Measurements from ENCODE around the gene PLAA.

Gene PLAA

GRCh38 chr9:26946753-26947727 is at the start of gene PLAA:
Gene PLAA, minus strand, starts transcription at chr9:26947242. Its CDS starts 197 bp downstream, at chr9:26947045.
- peak; percentile 94 for DNase-seq (ENCODE audit: extremely low spot score)
- CTCF ChIA-PET: interaction anchor here (1.0 to 1.2 kb wide), 3 partner anchors 9 to 48 kb away, joined by 3 read pairs; no protein-coding TSS in a partner anchor
- peak; percentile 19 for TF ChIP-seq CTCF (IDR thresholded peaks at IDR 0.05; ENCODE audit: control extremely low read depth, extremely low read depth, low read depth, missing control alignments)
- POLR2A ChIA-PET: interaction anchor here (1.4 kb wide), 1 partner anchor 55 kb away, joined by 4 read pairs; no protein-coding TSS in a partner anchor

GRCh38 chr9:26995810-26996209 is 48.8 kb upstream of the PLAA start:
- no peak for TF ChIP-seq CTCF (IDR thresholded peaks at IDR 0.05; ENCODE audit: control extremely low read depth, extremely low read depth, low read depth, missing control alignments)
- ChIA-PET POLR2A (no interaction called here), CTCF (interaction anchor here (1.6 kb wide), 1 partner anchor 12 kb away, joined by 4 read pairs; no protein-coding TSS in a partner anchor)
- DNase-seq (ENCODE audit: extremely low spot score): no peak

- CTCF ChIA-PET: interaction anchor here (0.9 to 1.0 kb wide), 2 partner anchors 10 to 12 kb away, joined by 3 to 4 read pairs; no protein-coding TSS in a partner anchor
- no peak for DNase-seq (ENCODE audit: extremely low spot score)
- POLR2A ChIA-PET: no interaction called here
- TF ChIP-seq CTCF (IDR thresholded peaks at IDR 0.05; ENCODE audit: control extremely low read depth, extremely low read depth, low read depth, missing control alignments): no peak
These were observed 36.3 kb upstream of the PLAA start for GRCh38 chr9:26983340-26983739.

GRCh38 chr9:26975728-26976707 is 29.0 kb upstream of the PLAA start:
- ChIA-PET CTCF (interaction anchor here (0.7 to 2.1 kb wide), 3 partner anchors 18 to 22 kb away, joined by 3 to 7 read pairs (median 4); partner anchors contain the start of gene IFT74), POLR2A (no interaction called here)
- DNase-seq (ENCODE audit: extremely low spot score): no peak
- TF ChIP-seq CTCF (IDR thresholded peaks at IDR 0.05; ENCODE audit: control extremely low read depth, extremely low read depth, low read depth, missing control alignments): no peak

- POLR2A ChIA-PET: no interaction called here
- CTCF ChIA-PET: interaction anchor here (1.1 to 2.1 kb wide), 4 partner anchors 13 to 229 kb away, joined by 3 to 7 read pairs (median 4); partner anchors contain the start of gene IFT74
These were observed 27.9 kb upstream of the PLAA start for GRCh38 chr9:26974927-26975326.

More at GRCh38 chr9:26974927-26975326, 27.9 kb upstream of the PLAA start:
- DNase-seq (ENCODE audit: extremely low spot score): no peak
- TF ChIP-seq CTCF (IDR thresholded peaks at IDR 0.05; ENCODE audit: control extremely low read depth, extremely low read depth, low read depth, missing control alignments): no peak

Data from GM10248 (cell line).